Tibial nerve (tissue), 4 donors: ENCODE results near the gene PGC. TPM values are rescaled to one million over a fixed set of nuclear protein-coding genes. Genes with fewer than 3 reads are reported as not detected.

Experiments
- DNase-seq, 2 donors: peaks; one replicate each; pipeline ENCODE4 v3.0.0-alpha.2; 2019; ENCODE audit warnings: low spot score in 2 of 2
- H3K27ac ChIP-seq, 4 donors: fragments of 200-600 bp; sonication (generic) in 3 of 4; one replicate each; pipeline ENCODE4 v1.5.1; 2017 to 2019; ENCODE audit warnings: mild to moderate bottlenecking in 1 of 4
- H3K27me3 ChIP-seq, 2 donors: fragments of 200-600 bp; sonication (generic) in 1 of 2; one replicate each; pipeline versions ENCODE4 v1.5.1 to v1.6.0; 2017 to 2019
- H3K36me3 ChIP-seq, 3 donors: fragments of 200-600 bp; sonication (generic); one replicate each; pipeline ENCODE4 v1.5.1; 2018 to 2019
- H3K4me1 ChIP-seq, 4 donors: fragments of 200-600 bp; sonication (generic) in 3 of 4; one replicate each; pipeline ENCODE4 v1.5.1; 2017 to 2019
- H3K4me3 ChIP-seq, 4 donors: fragments of 200-600 bp; sonication (generic) in 3 of 4; one replicate each; pipeline ENCODE4 v1.5.1; 2017 to 2019; ENCODE audit warnings: mild to moderate bottlenecking in 1 of 4, moderate library complexity in 1 of 4
- H3K9me3 ChIP-seq, 4 donors: fragments of 200-600 bp; sonication (generic) in 3 of 4; one replicate each; pipeline ENCODE4 v1.5.1; 2017 to 2019
- CTCF ChIP-seq, 5 experiments: fragments of 200-600 bp in 3 of 5; fragments of 450-650 bp in 2 of 5; sonication (generic) in 3 of 5; IDR thresholded peaks; one replicate each; pipeline ENCODE4 v1.5.1; 2016 to 2019; ENCODE audit warnings: antibody characterized with exemption in 5 of 5, mild to moderate bottlenecking in 3 of 5, moderate library complexity in 2 of 5
- EP300 ChIP-seq, 2 donors: sonication (generic); formaldehyde crosslinking; IDR thresholded peaks; one replicate each; pipeline ENCODE4 v1.6.1; 2017; ENCODE audit warnings: antibody characterized with exemption in 2 of 2, mild to moderate bottlenecking in 1 of 2
- POLR2A ChIP-seq, 2 donors: fragments of 450-650 bp; IDR thresholded peaks; one replicate each; pipeline ENCODE4 v1.6.1; 2017; ENCODE audit warnings: antibody characterized with exemption in 2 of 2, mild to moderate bottlenecking in 2 of 2, moderate library complexity in 2 of 2
- WGBS, 2 donors: methylation state at CpG; one replicate each; pipeline ENCODE4 v1.1.5; 2018; 5-methylcytosine and 5-hydroxymethylcytosine counted together
- total RNA-seq, 4 donors: library from RNA; depleted of rRNA; stranded (reverse); fragments of >200 nt; gene quantifications; one replicate each; pipeline ENCODE4 v1.1.0, GENCODE V29; 2016

Gene PGC
- total RNA-seq, 4 donors from 2014 or later: not detected

DNA sequence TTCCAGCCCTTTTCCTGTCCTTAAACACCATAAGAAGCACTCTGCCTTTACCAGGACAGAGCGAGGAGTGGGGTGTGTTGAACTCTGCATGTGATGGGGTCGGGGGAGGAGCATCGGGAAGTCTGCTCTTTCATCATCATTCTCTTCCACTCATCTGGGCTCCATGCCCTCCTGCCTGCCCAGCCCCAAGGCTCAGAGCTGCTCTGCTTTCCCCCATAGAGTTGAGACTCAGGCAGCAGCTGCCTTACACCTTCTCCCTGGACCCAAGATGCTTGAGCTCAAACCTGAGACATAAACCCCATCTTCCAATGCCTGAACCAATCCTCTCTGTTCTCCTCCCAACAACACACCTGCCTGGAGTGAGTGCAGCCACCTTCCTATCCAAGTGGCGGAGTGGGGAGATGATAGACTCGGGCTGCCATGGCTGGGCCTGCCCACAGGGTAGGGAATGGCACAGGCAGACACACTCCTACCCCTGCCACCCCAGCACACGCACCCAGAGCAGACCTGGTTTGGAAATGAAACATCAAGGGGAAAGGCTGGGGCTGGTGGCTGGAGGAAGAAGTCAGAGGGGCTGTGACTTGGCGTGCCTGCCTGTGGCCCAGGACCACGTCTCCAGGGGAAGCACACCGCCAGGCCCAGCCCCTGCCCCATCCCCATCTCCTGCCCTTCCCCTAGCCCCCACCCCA, 40.2 kb downstream of the PGC start:
- H3K27me3 ChIP-seq: no peaks in the 10 kb centered on the region
- 61 to 64% methylated on average over 9 of the region's 9 CpGs for WGBS, 2 donors
- no peaks in the 10 kb centered on the region for H3K9me3 ChIP-seq
- peaks cover 0 to 92% (median 64%) of the 10 kb centered on the region in 4 donors for H3K4me1 ChIP-seq
- H3K36me3 ChIP-seq: no peaks in the 10 kb centered on the region
- peak in 1 of 2 donors; percentile 56 for DNase-seq
- H3K27ac ChIP-seq: peak overlapping the region; percentile 45 to 92 (median 75)
- TF ChIP-seq EP300 (IDR thresholded peaks at IDR 0.05): peak in 1 of 2 donors; percentile 30
- no peak for TF ChIP-seq CTCF (IDR thresholded peaks at IDR 0.05)
- H3K4me3 ChIP-seq: no peak overlapping the region

DNA sequence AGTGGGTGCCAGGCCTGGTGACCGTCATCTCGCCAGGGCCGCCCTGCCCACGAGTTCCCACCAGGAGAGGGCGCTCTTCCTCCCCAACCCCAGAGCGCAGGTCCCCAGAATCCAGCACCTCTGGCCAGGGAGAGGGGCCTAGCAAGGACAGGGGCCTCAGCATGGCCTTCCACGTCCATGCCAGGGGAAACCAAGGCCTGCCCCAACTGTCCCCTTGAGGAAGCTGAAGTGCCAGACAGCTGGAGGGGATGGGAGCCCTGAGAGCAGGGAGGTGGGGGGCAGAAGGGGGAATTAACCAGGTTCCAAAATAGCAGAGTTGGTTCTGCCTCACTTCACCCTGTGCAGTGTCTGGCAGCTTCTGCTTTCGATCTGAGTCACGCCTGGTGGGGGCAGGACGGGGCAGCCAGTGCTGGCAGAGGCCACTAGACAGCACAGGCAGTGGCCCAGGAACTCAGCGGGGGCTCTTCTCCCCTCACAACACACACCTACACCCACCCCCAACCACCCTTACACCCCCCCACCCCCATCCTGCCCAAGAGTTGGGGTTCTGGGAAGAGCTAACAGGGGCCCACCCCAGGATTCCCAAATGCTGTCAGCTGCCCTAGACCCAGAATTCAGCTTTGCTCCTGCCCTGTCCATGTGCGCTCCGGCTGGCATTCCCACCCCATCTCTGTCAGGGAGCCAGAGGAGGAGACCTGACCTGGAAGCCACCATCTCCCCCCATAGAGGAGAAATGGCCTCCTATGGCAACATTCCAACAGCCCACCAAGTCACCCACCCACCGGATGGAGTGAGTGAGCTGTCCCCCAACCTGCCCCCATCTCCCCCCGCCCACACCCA, 41.0 kb downstream of the PGC start:
- Histone ChIP-seq H3K4me1 (peaks cover 0 to 92% (median 58%) of the 10 kb centered on the region in 4 donors), H3K27me3 (no peaks in the 10 kb centered on the region), H3K9me3 (no peaks in the 10 kb centered on the region), H3K27ac (peak overlapping the region; percentile 61 to 92 (median 82)), H3K36me3 (no peaks in the 10 kb centered on the region), H3K4me3 (peak overlapping the region in 1 of 4 donors; percentile 6)
- 37 to 39% methylated on average over 8 to 14 of the region's 15 CpGs for WGBS, 2 donors
- TF ChIP-seq EP300 (IDR thresholded peaks at IDR 0.05): peak in 1 of 2 donors; percentile 52
- TF ChIP-seq CTCF (IDR thresholded peaks at IDR 0.05): peak; percentile 56 to 81 (median 63)
- peak in 1 of 2 donors; percentile 18 for TF ChIP-seq POLR2A (IDR thresholded peaks at IDR 0.05)
- peak; percentile 64 to 73 for DNase-seq

DNA sequence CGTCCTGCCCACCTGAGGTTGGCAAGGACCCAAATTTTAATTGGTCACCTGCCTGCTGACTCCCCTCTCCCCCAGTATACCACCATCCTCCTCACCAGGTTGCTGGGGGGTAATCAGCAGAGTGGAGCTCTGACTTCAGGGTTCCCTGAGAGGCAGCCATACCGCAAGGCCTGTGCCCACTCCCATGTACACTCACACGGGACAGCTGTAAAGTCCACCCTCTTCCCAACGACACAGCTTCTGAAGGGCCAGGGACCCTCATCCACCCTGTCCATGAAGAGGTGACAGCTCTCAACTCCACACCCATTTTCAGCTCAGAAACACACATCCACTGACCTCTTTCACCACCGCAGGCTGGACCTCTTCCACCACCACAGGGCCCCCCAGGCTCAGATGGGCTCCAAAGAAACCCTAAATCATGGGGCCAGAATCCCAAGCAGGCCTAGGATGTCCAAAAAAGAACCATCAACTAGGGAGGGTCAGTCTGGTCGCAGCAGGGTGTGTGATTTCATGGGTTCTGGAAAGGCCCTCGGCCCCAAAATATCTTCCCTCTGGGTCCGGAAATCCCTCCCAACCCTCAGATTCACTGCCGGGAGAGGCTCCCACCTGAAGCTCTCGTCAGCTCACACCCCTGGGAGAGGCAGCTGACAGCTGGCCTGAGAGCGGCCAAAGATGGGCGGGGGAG, 41.7 kb downstream of the PGC start:
- no peak for DNase-seq
- WGBS, 2 donors: 63 to 76% methylated on average over 8 to 10 of the region's 12 CpGs
- Histone ChIP-seq H3K4me1 (peaks cover 0 to 92% (median 59%) of the 10 kb centered on the region in 4 donors), H3K4me3 (peak overlapping the region in 1 of 4 donors; percentile 6), H3K27ac (peak overlapping the region; percentile 61 to 92 (median 82)), H3K36me3 (no peaks in the 10 kb centered on the region), H3K9me3 (no peaks in the 10 kb centered on the region), H3K27me3 (no peaks in the 10 kb centered on the region)
- TF ChIP-seq POLR2A (IDR thresholded peaks at IDR 0.05) (no peak), EP300 (IDR thresholded peaks at IDR 0.05) (no peak)

DNA sequence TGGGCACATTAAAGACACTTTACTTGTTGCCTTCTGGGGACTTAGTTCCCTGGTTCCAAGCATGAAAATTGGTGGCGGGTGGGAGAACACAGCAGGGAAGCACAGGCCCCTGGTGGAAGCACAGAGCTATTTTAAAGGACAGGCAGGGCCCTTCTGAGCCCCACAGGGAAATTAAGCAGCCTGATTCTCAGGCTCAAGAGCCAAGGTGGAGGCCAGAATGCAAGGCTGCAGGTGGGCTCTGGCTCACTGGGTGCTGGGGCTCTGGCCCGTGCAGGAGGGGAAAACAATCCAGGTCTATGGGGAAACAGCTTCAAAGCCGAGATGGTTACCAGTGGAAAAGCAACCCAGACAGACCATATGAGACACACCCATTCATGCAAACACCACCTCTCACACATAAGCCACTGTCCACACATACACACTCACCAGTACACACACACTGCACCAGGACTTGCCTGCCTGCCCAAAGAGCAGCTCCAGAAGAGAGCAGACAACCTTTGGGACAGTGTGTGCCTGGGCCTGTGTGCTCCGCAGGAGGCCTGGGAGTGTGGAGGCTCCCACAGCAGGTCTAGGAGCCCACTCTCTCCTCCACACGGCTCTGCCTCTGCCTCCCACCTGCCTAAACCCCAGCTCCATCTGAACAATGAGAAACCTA, 42.4 kb downstream of the PGC start:
- Histone ChIP-seq H3K27ac (peak overlapping the region; percentile 61 to 92 (median 82)), H3K4me3 (peak overlapping the region in 1 of 4 donors; percentile 6), H3K9me3 (no peaks in the 10 kb centered on the region), H3K27me3 (no peaks in the 10 kb centered on the region), H3K36me3 (no peaks in the 10 kb centered on the region), H3K4me1 (peaks cover 0 to 87% (median 60%) of the 10 kb centered on the region in 4 donors)
- 84 to 87% methylated on average over 5 of the region's 5 CpGs for WGBS, 2 donors
- no peak for DNase-seq
- TF ChIP-seq POLR2A (IDR thresholded peaks at IDR 0.05): no peak

- no peak for DNase-seq
- 62 to 70% methylated on average over 7 of the region's 7 CpGs for WGBS, 2 donors
- Histone ChIP-seq H3K27me3 (no peaks in the 10 kb centered on the region), H3K4me1 (peaks cover 0 to 87% (median 60%) of the 10 kb centered on the region in 4 donors), H3K27ac (peak overlapping the region in 2 of 4 donors; percentile 89 to 92), H3K4me3 (no peak overlapping the region), H3K36me3 (no peaks in the 10 kb centered on the region), H3K9me3 (no peaks in the 10 kb centered on the region)
- no peak for TF ChIP-seq CTCF (IDR thresholded peaks at IDR 0.05)
- no peak for TF ChIP-seq EP300 (IDR thresholded peaks at IDR 0.05)
- TF ChIP-seq POLR2A (IDR thresholded peaks at IDR 0.05): no peak
These were observed 43.2 kb downstream of the PGC start for GRCh38 chr6:41704028-41704427.
